HepG2 (cell line): ENCODE results near the gene PDXDC1. TPM values are rescaled to one million over a fixed set of nuclear protein-coding genes. Genes with fewer than 3 reads are reported as not detected.
"Not testable (repeated sequence)": the region's sequence is repeated elsewhere in the genome, so short reads cannot be mapped to it uniquely, and the experiment has no call there.

ENCODE experiments used
- ATAC-seq: fragments of 200-7000 bp; cut with Tn5 transposase; 3 replicates; pipeline ENCODE4 v1.9.1; 2020; ENCODE audit warnings: mild to moderate bottlenecking, moderate library complexity
- BruUV-seq: library from RNA; stranded (reverse); fragments of 400-500 nt; replicated peaks from 2 replicates; lab custom pipeline; 2021; lab: Mats Ljungman, UMichigan
- CTCF ChIA-PET: fragments of 300-600 bp; formaldehyde crosslinking; extraction: SDS; loops from one replicate; lab custom pipeline; 2021; ENCODE audit warnings: low total read pairs, inconsistent platforms, low intra/inter-chr PET ratio; lab: Yijun Ruan, JAX
- POLR2A ChIA-PET: fragments of 350-600 bp; sonication (Branson Sonifier 250); formaldehyde crosslinking; loops from one replicate; lab custom pipeline; 2020; ENCODE audit warnings: antibody characterized with exemption, inconsistent platforms; lab: Yijun Ruan, JAX
- DNase-seq: peaks from one replicate; pipeline ENCODE4 v3.0.0-alpha.2; 2015; ENCODE audit warnings: low spot score
- FAIRE-seq: peaks from 3 replicates; lab custom pipeline; 2011; peaks lifted over from hg19 to GRCh38; lab: Jason Lieb, UNC
- H2AFZ ChIP-seq: one replicate; pipeline ENCODE4 v1.6.1; 2011; ENCODE audit warnings: low read length, inconsistent platforms
- H3K27ac ChIP-seq: fragments of 300-600 bp; 3 replicates; pipeline ENCODE4 v1.8.0; 2011; ENCODE audit warnings: mixed run types, mild to moderate bottlenecking, mixed read lengths, low read length, inconsistent platforms; ENCODE audit not compliant: insufficient read depth; ENCODE audit errors: extremely low read length
- H3K27me3 ChIP-seq, 2 experiments: fragments of 200-600 bp in 1 of 2; 2 replicates in 1 of 2; 3 replicates in 1 of 2; pipeline versions ENCODE4 v1.6.0 to v1.8.0; 2011; ENCODE audit warnings: low read length in 2 of 2, mild to moderate bottlenecking in 2 of 2, moderate library complexity in 2 of 2, inconsistent platforms in 1 of 2; ENCODE audit not compliant: insufficient read depth in 2 of 2, control insufficient read depth in 1 of 2
- H3K36me3 ChIP-seq, 2 experiments: fragments of 200-600 bp in 1 of 2; replicated peaks in 1 of 2; 2 replicates in 1 of 2; 3 replicates in 1 of 2; pipeline versions ENCODE4 v1.5.1 to v1.8.0; 2011; ENCODE audit warnings: low read length in 2 of 2, inconsistent platforms in 1 of 2; ENCODE audit not compliant: insufficient read depth in 2 of 2, control insufficient read depth in 1 of 2
- H3K4me1 ChIP-seq: 2 replicates; pipeline ENCODE4 v1.5.1; 2012; ENCODE audit warnings: low read length, inconsistent platforms; ENCODE audit not compliant: insufficient read depth
- H3K4me2 ChIP-seq: 2 replicates; pipeline ENCODE4 v1.6.0; 2011; ENCODE audit warnings: low read depth, low read length, inconsistent platforms
- H3K4me3 ChIP-seq, 3 experiments: fragments of 200-600 bp in 1 of 3; sonication (generic), shearing (Covaris generic) in 1 of 3; replicated peaks in 1 of 3; 2 replicates each; pipeline ENCODE4 v1.5.1; 2011 to 2016; ENCODE audit warnings: low read length in 3 of 3, inconsistent platforms in 2 of 3, low read depth in 2 of 3, mild to moderate bottlenecking in 2 of 3, control low read depth in 1 of 3, mixed read lengths in 1 of 3; ENCODE audit not compliant: insufficient read depth in 1 of 3
- H3K79me2 ChIP-seq: one replicate; pipeline ENCODE4 v1.6.1; 2011; ENCODE audit warnings: low read length, inconsistent platforms; ENCODE audit not compliant: insufficient read depth
- H3K9ac ChIP-seq: 2 replicates; pipeline ENCODE4 v1.6.0; 2011; ENCODE audit warnings: mild to moderate bottlenecking, low read depth, low read length, inconsistent platforms; ENCODE audit not compliant: insufficient read depth
- H3K9me3 ChIP-seq: 2 replicates; pipeline ENCODE4 v1.5.1; 2012; ENCODE audit warnings: mild to moderate bottlenecking, low read length
- H4K20me1 ChIP-seq: 2 replicates; pipeline ENCODE4 v1.6.0; 2011; ENCODE audit warnings: inconsistent platforms, mild to moderate bottlenecking, low read length, moderate library complexity; ENCODE audit not compliant: insufficient read depth
- HIVEP1 ChIP-seq: sonication (generic); formaldehyde crosslinking; IDR thresholded peaks from 2 replicates; pipeline ENCODE4 v1.4.0; 2020; ENCODE audit warnings: mild to moderate bottlenecking, missing genetic modification reagents
- JDP2 ChIP-seq: sonication (generic); formaldehyde crosslinking; IDR thresholded peaks from 2 replicates; pipeline ENCODE4 v1.8.1; 2022; ENCODE audit warnings: missing genetic modification reagents, borderline replicate concordance
- MEIS1 ChIP-seq: sonication (generic); formaldehyde crosslinking; IDR thresholded peaks from 2 replicates; pipeline ENCODE4 v1.9.0; 2021; ENCODE audit warnings: mild to moderate bottlenecking, missing genetic modification reagents, moderate library complexity, borderline replicate concordance
- PTBP1 ChIP-seq: fragments of 200-400 bp; formaldehyde crosslinking; IDR thresholded peaks from 2 replicates; pipeline ENCODE4 v1.6.1; 2018; ENCODE audit warnings: low read length, low read depth; ENCODE audit not compliant: poor library complexity, severe bottlenecking
- SETDB1 ChIP-seq: sonication (generic); formaldehyde crosslinking; IDR thresholded peaks from 2 replicates; pipeline ENCODE4 v1.5.1; 2020; ENCODE audit warnings: missing genetic modification reagents, mild to moderate bottlenecking, borderline replicate concordance
- ZNF251 ChIP-seq: sonication (generic); formaldehyde crosslinking; IDR thresholded peaks from 2 replicates; pipeline ENCODE4 v1.9.0; 2021; ENCODE audit warnings: mild to moderate bottlenecking, missing genetic modification reagents
- ZNF317 ChIP-seq: sonication (generic); formaldehyde crosslinking; IDR thresholded peaks from 2 replicates; pipeline ENCODE4 v1.5.0; 2020; ENCODE audit warnings: mild to moderate bottlenecking, missing genetic modification reagents
- ZNF557 ChIP-seq: sonication (generic); formaldehyde crosslinking; IDR thresholded peaks from 2 replicates; pipeline ENCODE4 v1.4.0; 2020; ENCODE audit warnings: missing genetic modification reagents
- ZNF770 ChIP-seq: sonication (generic); formaldehyde crosslinking; IDR thresholded peaks from 2 replicates; pipeline ENCODE4 v1.5.0; 2020; ENCODE audit warnings: mild to moderate bottlenecking, missing genetic modification reagents
- WGBS: methylation state at CpG from one replicate; pipeline ENCODE4 v1.1.6; 2017; ENCODE audit warnings: low lambda C conversion rate; 5-methylcytosine and 5-hydroxymethylcytosine counted together
- in situ Hi-C: cut with HindIII; loops from 2 replicates; pipeline ENCODE4 v1.10.0; 2017; ENCODE audit warnings: low pct_unique_long_range_greater_than_20kb; ENCODE audit not compliant: extremely low pct_ligation_motif_present
- intact Hi-C: fragments of 100-400 bp; cut with micrococcal nuclease; formaldehyde crosslinking; loops from one replicate; pipeline ENCODE4 v1.10.0; 2022; ENCODE audit not compliant: unreplicated experiment
- polyA plus RNA-seq, 8 experiments: library from polyadenylated mRNA; depleted of rRNA in 3 of 8; stranded (reverse) in 7 of 8; unstranded in 1 of 8; fragments of >200 nt; fragmentation: Illumina TruSeq in 4 of 8; extraction: Trizol in 4 of 8; gene quantifications; 2 replicates each; pipeline versions ENCODE4 v1.2.1 to v1.2.3, GENCODE V29; 2011 to 2016; ENCODE audit warnings: low read depth in 4 of 8, missing spikeins in 1 of 8, mixed read lengths in 1 of 8; ENCODE audit not compliant: insufficient read depth in 1 of 8
- total RNA-seq, 5 experiments: library from RNA; depleted of rRNA; stranded (reverse); fragments of >200 nt; fragmentation: Illumina TruSeq; extraction: Trizol; gene quantifications; 2 replicates each; pipeline ENCODE4 v1.2.3, GENCODE V29; 2016; ENCODE audit warnings: low read depth in 1 of 5

Gene PDXDC1
- total and polyA plus RNA-seq, 2 of the 13 experiments (the other 11 are each of a cell fraction or from before 2014, with no cell fraction given) = 133 to 169 TPM

GRCh38 chr16:15050440-15050839 is 75.6 kb downstream of the PDXDC1 start:
- in situ Hi-C loops = loop anchor here (25.0 kb wide), 1 partner anchor 163 kb away; no protein-coding TSS in a partner anchor
- H3K4me1 ChIP-seq = peaks cover 42% of the 10 kb centered on the region
- H3K4me3 ChIP-seq, CTCF ChIA-PET, H3K27me3 ChIP-seq, BruUV-seq, H2AFZ ChIP-seq, intact Hi-C loops, POLR2A ChIA-PET, H3K4me2 ChIP-seq, DNase-seq, H3K27ac ChIP-seq, FAIRE-seq, H3K9me3 ChIP-seq, H4K20me1 ChIP-seq, ATAC-seq, H3K9ac ChIP-seq: not testable (repeated sequence)
- peaks cover 49% of the 10 kb centered on the region for H3K79me2 ChIP-seq
- H3K36me3 ChIP-seq = peaks cover 17 to 22% of the 10 kb centered on the region in 2 experiments; a peak in 4 of 5 replicates
- 100% methylated on average over 1 of the region's 1 CpG for WGBS
- TF ChIP-seq ZNF770 (CRISPR knock-in tag) = peak; percentile 91

GRCh38 chr16:15051387-15051951 is 76.6 kb downstream of the PDXDC1 start:
- Histone ChIP-seq H4K20me1 (peaks cover 4% of the 10 kb centered on the region; the same call in 1 of the 2 replicates), H2AFZ (no peak overlapping the region), H3K27me3 (no peaks in the 10 kb centered on the region; a peak in 1 of 5 replicates), H3K36me3 (peaks cover 11 to 12% of the 10 kb centered on the region in 2 experiments; a peak in 4 of 5 replicates), H3K79me2 (peaks cover 50% of the 10 kb centered on the region), H3K4me3 (peak overlapping the region; percentile 33 to 59 (median 53)), H3K27ac (peak overlapping the region; percentile 71), H3K4me2 (peak overlapping the region; percentile 96), H3K4me1 (peaks cover 45% of the 10 kb centered on the region), H3K9ac (peak overlapping the region; percentile 59; the same call in 1 of the 2 replicates), H3K9me3 (no peaks in the 10 kb centered on the region)
- no TSS peak for BruUV-seq
- intact Hi-C loops (no loop called here), in situ Hi-C loops (loop anchor here (25.0 kb wide), 1 partner anchor 164 kb away; no protein-coding TSS in a partner anchor)
- FAIRE-seq = no peak
- WGBS = 85% methylated on average over 9 of the region's 9 CpGs
- DNase-seq = no peak
- CTCF ChIA-PET = no interaction called here
- no peak; the same call in 2 of the 3 replicates for ATAC-seq
- POLR2A ChIA-PET = interaction anchor here (0.7 to 2.3 kb wide), 6 partner anchors 8 to 42 kb away, joined by 3 to 13 read pairs (median 4); partner anchors contain the start of gene RRN3
- TF ChIP-seq ZNF557 (CRISPR knock-in tag) (no peak), ZNF251 (CRISPR knock-in tag) (0 out of 2 replicates have a peak, but pooled peaks have one; percentile 52), PTBP1 (peak; percentile 73), SETDB1 (CRISPR knock-in tag) (no peak), ZNF317 (CRISPR knock-in tag) (no peak), HIVEP1 (CRISPR knock-in tag) (no peak), JDP2 (CRISPR knock-in tag) (no peak), MEIS1 (CRISPR knock-in tag) (peak; percentile 64; the same call in 1 of the 2 replicates)
